NCI-H748 (cell line): Measurements from ENCODE around the gene NUPR1.
"Not testable (repeated sequence)": the region's sequence is repeated elsewhere in the genome, so short reads cannot be mapped to it uniquely, and the experiment has no call there.

Source experiments
- DNase-seq: peaks from one replicate; lab custom pipeline; 2025; ENCODE audit not compliant: unreplicated experiment; lab: John Stamatoyannopoulos, UW

NUPR1 gene

GRCh38 chr16:28538733-28539596 is at the start of gene NUPR1:
Gene NUPR1, minus strand, starts transcription at chr16:28538974. Its CDS starts 67 bp downstream, at chr16:28538907.
- DNase-seq: no peak

- no peak for DNase-seq
Measured at GRCh38 chr16:28587386-28587785, 48.6 kb upstream of the NUPR1 start.

GRCh38 chr16:28586466-28586865 is 47.7 kb upstream of the NUPR1 start:
- no peak for DNase-seq

- DNase-seq: no peak
Measured at GRCh38 chr16:28585674-28586073, 46.9 kb upstream of the NUPR1 start.

- no peak for DNase-seq
Measured at GRCh38 chr16:28580726-28581315, 42.0 kb upstream of the NUPR1 start.

GRCh38 chr16:28575446-28576109 is 36.8 kb upstream of the NUPR1 start:
- DNase-seq: no peak

- no peak for DNase-seq
Measured at GRCh38 chr16:28574925-28575324, 36.2 kb upstream of the NUPR1 start.

GRCh38 chr16:28573738-28574718 is 35.3 kb upstream of the NUPR1 start:
- no peak for DNase-seq

GRCh38 chr16:28572696-28573510 is 34.1 kb upstream of the NUPR1 start:
- no peak for DNase-seq

GRCh38 chr16:28569968-28570752 is 31.4 kb upstream of the NUPR1 start:
- DNase-seq: no peak

GRCh38 chr16:28569021-28569420 is 30.2 kb upstream of the NUPR1 start:
- DNase-seq: no peak

GRCh38 chr16:28567292-28567691 is 28.5 kb upstream of the NUPR1 start:
- no peak for DNase-seq

- not testable (repeated sequence) for DNase-seq
Measured at GRCh38 chr16:28566233-28566925, 27.6 kb upstream of the NUPR1 start.

- DNase-seq: no peak
Measured at GRCh38 chr16:28563218-28563617, 24.4 kb upstream of the NUPR1 start.

- no peak for DNase-seq
Measured at GRCh38 chr16:28562199-28562598, 23.4 kb upstream of the NUPR1 start.

- DNase-seq: no peak
Measured at GRCh38 chr16:28561557-28562187, 22.9 kb upstream of the NUPR1 start.

GRCh38 chr16:28558456-28558855 is 19.7 kb upstream of the NUPR1 start:
- DNase-seq: no peak

- no peak for DNase-seq
Measured at GRCh38 chr16:28556914-28557320, 18.1 kb upstream of the NUPR1 start.
